ENCODE measurements around the gene L3HYPDH.
A peak's percentile ranks its signal among the peaks of the same experiment; 100 is the strongest.

The L3HYPDH gene

GRCh38 chr14:59483819-59484638 lies at the start of gene L3HYPDH, which contains the start of gene JKAMP:
TSS of gene L3HYPDH (minus strand) at chr14:59484408. CDS start at chr14:59484316, 92 bp downstream.
TSS of gene JKAMP (plus strand) at chr14:59484517. CDS start at chr14:59484590, 73 bp downstream.
- peak; percentile 87 for DNase-seq (ENCODE audit: low read depth)

- DNase-seq (ENCODE audit: low read depth) = no peak
Measured at GRCh38 chr14:59532419-59532818, 48.2 kb upstream of the L3HYPDH start.

- DNase-seq (ENCODE audit: low read depth) = no peak
Measured at GRCh38 chr14:59530349-59530748, 46.1 kb upstream of the L3HYPDH start.

GRCh38 chr14:59529189-59529588 lies 45.0 kb upstream of the L3HYPDH start:
- DNase-seq (ENCODE audit: low read depth) = no peak

- no peak for DNase-seq (ENCODE audit: low read depth)
Measured at GRCh38 chr14:59520224-59520623, 36.0 kb upstream of the L3HYPDH start.

GRCh38 chr14:59511916-59512575 lies 27.8 kb upstream of the L3HYPDH start:
- no peak for DNase-seq (ENCODE audit: low read depth)

GRCh38 chr14:59510966-59511365 lies 26.8 kb upstream of the L3HYPDH start:
- DNase-seq (ENCODE audit: low read depth) = no peak

- no peak for DNase-seq (ENCODE audit: low read depth)
Measured at GRCh38 chr14:59510001-59510400, 25.8 kb upstream of the L3HYPDH start.

GRCh38 chr14:59509101-59509500 lies 24.9 kb upstream of the L3HYPDH start:
- DNase-seq (ENCODE audit: low read depth) = no peak

- no peak for DNase-seq (ENCODE audit: low read depth)
Measured at GRCh38 chr14:59507752-59508103, 23.5 kb upstream of the L3HYPDH start.

GRCh38 chr14:59507063-59507751 lies 23.0 kb upstream of the L3HYPDH start:
- peak; percentile 10 for DNase-seq (ENCODE audit: low read depth)

- no peak for DNase-seq (ENCODE audit: low read depth)
Measured at GRCh38 chr14:59503256-59503655, 19.0 kb upstream of the L3HYPDH start.

- no peak for DNase-seq (ENCODE audit: low read depth)
Measured at GRCh38 chr14:59500732-59501131, 16.5 kb upstream of the L3HYPDH start.

GRCh38 chr14:59492384-59492783 lies 8.2 kb upstream of the L3HYPDH start:
- DNase-seq (ENCODE audit: low read depth) = no peak

GRCh38 chr14:59490756-59491155 lies 6.5 kb upstream of the L3HYPDH start:
- DNase-seq (ENCODE audit: low read depth) = no peak

GRCh38 chr14:59484639-59485175 lies 499 bp upstream of the L3HYPDH start:
- DNase-seq (ENCODE audit: low read depth) = no peak

- no peak for DNase-seq (ENCODE audit: low read depth)
Measured at GRCh38 chr14:59483363-59483762, 845 bp downstream of the L3HYPDH start.

- DNase-seq (ENCODE audit: low read depth) = peak; percentile 78
Measured at GRCh38 chr14:59482541-59483331, 1.5 kb downstream of the L3HYPDH start.

- peak; percentile 63 for DNase-seq (ENCODE audit: low read depth)
Measured at GRCh38 chr14:59481871-59482540, 2.2 kb downstream of the L3HYPDH start.

GRCh38 chr14:59481407-59481806 lies 2.8 kb downstream of the L3HYPDH start:
- DNase-seq (ENCODE audit: low read depth) = no peak

- no peak for DNase-seq (ENCODE audit: low read depth)
Measured at GRCh38 chr14:59480166-59480565, 4.0 kb downstream of the L3HYPDH start.
